Activated CD4-positive, alpha-beta T cell treated with anti-CD3 and anti-CD28 coated beads for 36 hours (primary cell): ENCODE results near the gene HMSD. TPM values are rescaled to one million over a fixed set of nuclear protein-coding genes. Genes with fewer than 3 reads are reported as not detected.
A peak's percentile ranks its signal among the peaks of the same experiment; 100 is the strongest.

Experiments
- ATAC-seq: fragments of 200-7000 bp; cut with Tn5 transposase; one replicate; pipeline ENCODE4 v1.10.0; 2021; ENCODE audit warnings: mild to moderate bottlenecking, moderate library complexity
- CTCF ChIA-PET: fragments of 350-600 bp; sonication (Branson Sonifier 250); formaldehyde crosslinking; loops from one replicate; lab custom pipeline; 2021; ENCODE audit warnings: antibody characterized with exemption; lab: Charles Lee
- POLR2A ChIA-PET: fragments of 350-600 bp; sonication (Branson Sonifier 250); formaldehyde crosslinking; loops from one replicate; lab custom pipeline; 2021; ENCODE audit warnings: antibody characterized with exemption, inconsistent platforms; lab: Charles Lee
- DNase-seq: peaks from one replicate; pipeline ENCODE4 v3.0.0-alpha.2; 2020
- H3K27ac Mint-ChIP-seq: one replicate; pipeline ENCODE4 v1.8.0; 2021; ENCODE audit warnings: mixed read lengths
- H3K27me3 Mint-ChIP-seq: one replicate; pipeline ENCODE4 v1.8.0; 2021; ENCODE audit warnings: mixed read lengths
- H3K36me3 Mint-ChIP-seq: one replicate; pipeline ENCODE4 v1.8.0; 2021; ENCODE audit warnings: low read depth, mixed read lengths
- H3K4me1 Mint-ChIP-seq: one replicate; pipeline ENCODE4 v1.8.0; 2021; ENCODE audit warnings: mixed read lengths
- H3K4me3 Mint-ChIP-seq: one replicate; pipeline ENCODE4 v1.8.0; 2021; ENCODE audit warnings: mild to moderate bottlenecking, moderate library complexity, mixed read lengths
- H3K9me3 Mint-ChIP-seq: one replicate; pipeline ENCODE4 v1.8.0; 2021; ENCODE audit warnings: low read depth, mixed read lengths
- intact Hi-C, 2 experiments: fragments of 100-400 bp; cut with DNase I in 1 of 2; cut with micrococcal nuclease in 1 of 2; formaldehyde crosslinking; loops; one replicate each; pipeline versions ENCODE4 v1.14.2 to v1.15.1; 2022 to 2024; cut with DNase I, micrococcal nuclease
- total RNA-seq, 2 experiments: library from RNA; stranded (reverse); gene quantifications; one replicate each; pipeline ENCODE4 v1.2.3, GENCODE V29; 2021

The HMSD gene
- total RNA-seq = 10 to 100 TPM; 18.8 to 26.7 TPM

GRCh38 chr18:63949068-63949737 lies at the start of gene HMSD:
Gene HMSD (plus strand): TSS chr18:63949301. CDS start chr18:63953456, 4,155 bp downstream.
- H3K4me1 Mint-ChIP-seq = peaks cover 43% of the 10 kb centered on the region
- peaks cover 27% of the 10 kb centered on the region for H3K27me3 Mint-ChIP-seq
- peaks cover 5% of the 10 kb centered on the region for H3K36me3 Mint-ChIP-seq
- intact Hi-C loops = loop anchor here in 1 of 2 experiments (5.0 kb wide), 1 partner anchor 67 kb away; no protein-coding TSS in a partner anchor
- H3K4me3 Mint-ChIP-seq = peak within 1 kb of the TSS; percentile 77
- ChIA-PET POLR2A (no interaction called here), CTCF (interaction anchor here (0.8 kb wide), 1 partner anchor 47 kb away, joined by 3 read pairs; no protein-coding TSS in a partner anchor)
- peak within 1 kb of the TSS; percentile 86 for H3K27ac Mint-ChIP-seq
- ATAC-seq = peak; percentile 87
- DNase-seq = peak; percentile 87
- H3K9me3 Mint-ChIP-seq = peaks cover 5% of the 10 kb centered on the region

- H3K4me3 Mint-ChIP-seq = no peak overlapping the region
- peaks cover 3% of the 10 kb centered on the region for H3K4me1 Mint-ChIP-seq
- POLR2A ChIA-PET = no interaction called here
- H3K36me3 Mint-ChIP-seq = no peaks in the 10 kb centered on the region
- H3K27me3 Mint-ChIP-seq = peaks cover 12% of the 10 kb centered on the region
- CTCF ChIA-PET = no interaction called here
- H3K9me3 Mint-ChIP-seq = peaks cover 2% of the 10 kb centered on the region
- H3K27ac Mint-ChIP-seq = no peak overlapping the region
- intact Hi-C loops = no loop called here
- DNase-seq (no peak), ATAC-seq (no peak)
Observed at GRCh38 chr18:63903851-63904570, 45.1 kb upstream of the HMSD start.

GRCh38 chr18:63904694-63905093 lies 44.4 kb upstream of the HMSD start:
- Mint-ChIP-seq H3K27me3 (peaks cover 12% of the 10 kb centered on the region), H3K9me3 (peaks cover 2% of the 10 kb centered on the region), H3K36me3 (no peaks in the 10 kb centered on the region), H3K4me3 (no peak overlapping the region), H3K4me1 (peaks cover 3% of the 10 kb centered on the region), H3K27ac (no peak overlapping the region)
- ChIA-PET CTCF (no interaction called here), POLR2A (no interaction called here)
- DNase-seq (no peak), ATAC-seq (no peak)
- intact Hi-C loops = no loop called here

- ChIA-PET POLR2A (no interaction called here), CTCF (no interaction called here)
- ATAC-seq (no peak), DNase-seq (no peak)
- H3K4me1 Mint-ChIP-seq = peaks cover 3% of the 10 kb centered on the region
- intact Hi-C loops = no loop called here
- peaks cover 10% of the 10 kb centered on the region for H3K27me3 Mint-ChIP-seq
- no peak overlapping the region for H3K27ac Mint-ChIP-seq
- H3K4me3 Mint-ChIP-seq = no peak overlapping the region
- no peaks in the 10 kb centered on the region for H3K36me3 Mint-ChIP-seq
- H3K9me3 Mint-ChIP-seq = peaks cover 2% of the 10 kb centered on the region
Observed at GRCh38 chr18:63905361-63905760, 43.7 kb upstream of the HMSD start.

- peaks cover 3% of the 10 kb centered on the region for H3K4me1 Mint-ChIP-seq
- H3K9me3 Mint-ChIP-seq = peaks cover 2% of the 10 kb centered on the region
- no peak for DNase-seq
- POLR2A ChIA-PET = no interaction called here
- CTCF ChIA-PET = no interaction called here
- no peak overlapping the region for H3K4me3 Mint-ChIP-seq
- intact Hi-C loops = no loop called here
- no peak overlapping the region for H3K27ac Mint-ChIP-seq
- no peak for ATAC-seq
- no peaks in the 10 kb centered on the region for H3K36me3 Mint-ChIP-seq
- peaks cover 10% of the 10 kb centered on the region for H3K27me3 Mint-ChIP-seq
Observed at GRCh38 chr18:63906056-63906455, 43.0 kb upstream of the HMSD start.

GRCh38 chr18:63907664-63908063 lies 41.4 kb upstream of the HMSD start, which contains the start of gene SERPINB10:
Gene SERPINB10 (plus strand): TSS chr18:63907958. CDS start chr18:63915511, 7,553 bp downstream.
- Mint-ChIP-seq H3K27me3 (peaks cover 14% of the 10 kb centered on the region), H3K4me3 (no peak within 1 kb of the TSS), H3K36me3 (no peaks in the 10 kb centered on the region), H3K27ac (no peak within 1 kb of the TSS), H3K4me1 (peaks cover 3% of the 10 kb centered on the region), H3K9me3 (peaks cover 2% of the 10 kb centered on the region)
- CTCF ChIA-PET = interaction anchor here (0.6 to 1.3 kb wide), 3 partner anchors 9 to 681 kb away, joined by 3 read pairs; no protein-coding TSS in a partner anchor
- ATAC-seq = no peak
- intact Hi-C loops = no loop called here
- no peak for DNase-seq
- POLR2A ChIA-PET = no interaction called here

- ChIA-PET CTCF (interaction anchor here (1.0 to 1.3 kb wide), 2 partner anchors 11 to 42 kb away, joined by 3 read pairs; no protein-coding TSS in a partner anchor), POLR2A (no interaction called here)
- Mint-ChIP-seq H3K27me3 (peaks cover 20% of the 10 kb centered on the region), H3K36me3 (no peaks in the 10 kb centered on the region), H3K4me3 (no peak overlapping the region), H3K4me1 (peaks cover 3% of the 10 kb centered on the region), H3K9me3 (peaks cover 2% of the 10 kb centered on the region), H3K27ac (no peak overlapping the region)
- no peak for DNase-seq
- ATAC-seq = peak; percentile 42
- intact Hi-C loops = no loop called here
Observed at GRCh38 chr18:63908858-63909257, 40.2 kb upstream of the HMSD start.

GRCh38 chr18:63909870-63910269 lies 39.2 kb upstream of the HMSD start:
- peaks cover 2% of the 10 kb centered on the region for H3K9me3 Mint-ChIP-seq
- H3K4me3 Mint-ChIP-seq = no peak overlapping the region
- H3K27ac Mint-ChIP-seq = no peak overlapping the region
- no peaks in the 10 kb centered on the region for H3K36me3 Mint-ChIP-seq
- peaks cover 24% of the 10 kb centered on the region for H3K27me3 Mint-ChIP-seq
- intact Hi-C loops = no loop called here
- CTCF ChIA-PET = interaction anchor here (1.2 kb wide), 1 partner anchor 38 kb away, joined by 4 read pairs; no protein-coding TSS in a partner anchor
- DNase-seq = no peak
- POLR2A ChIA-PET = no interaction called here
- peaks cover 3% of the 10 kb centered on the region for H3K4me1 Mint-ChIP-seq
- peak; percentile 33 for ATAC-seq

- Mint-ChIP-seq H3K9me3 (no peaks in the 10 kb centered on the region), H3K27ac (no peak overlapping the region), H3K36me3 (no peaks in the 10 kb centered on the region), H3K4me3 (no peak overlapping the region), H3K27me3 (peaks cover 31% of the 10 kb centered on the region), H3K4me1 (no peaks in the 10 kb centered on the region)
- POLR2A ChIA-PET = interaction anchor here (1.3 kb wide), 1 partner anchor 17 kb away, joined by 4 read pairs; no protein-coding TSS in a partner anchor
- ATAC-seq (no peak), DNase-seq (no peak)
- intact Hi-C loops = no loop called here
- CTCF ChIA-PET = no interaction called here
Observed at GRCh38 chr18:63917817-63918216, 31.3 kb upstream of the HMSD start.

- H3K36me3 Mint-ChIP-seq = no peaks in the 10 kb centered on the region
- DNase-seq (no peak), ATAC-seq (no peak)
- peaks cover 39% of the 10 kb centered on the region for H3K27me3 Mint-ChIP-seq
- no peaks in the 10 kb centered on the region for H3K9me3 Mint-ChIP-seq
- intact Hi-C loops = no loop called here
- POLR2A ChIA-PET = no interaction called here
- H3K4me1 Mint-ChIP-seq = no peaks in the 10 kb centered on the region
- H3K4me3 Mint-ChIP-seq = no peak overlapping the region
- no peak overlapping the region for H3K27ac Mint-ChIP-seq
- CTCF ChIA-PET = interaction anchor here (0.6 to 2.9 kb wide), 4 partner anchors 9 to 19 kb away, joined by 3 to 10 read pairs (median 4); no protein-coding TSS in a partner anchor
Observed at GRCh38 chr18:63922049-63922448, 27.1 kb upstream of the HMSD start.

GRCh38 chr18:63924551-63924950 lies 24.6 kb upstream of the HMSD start:
- Mint-ChIP-seq H3K27me3 (peaks cover 31% of the 10 kb centered on the region), H3K27ac (no peak overlapping the region), H3K4me1 (no peaks in the 10 kb centered on the region), H3K36me3 (no peaks in the 10 kb centered on the region), H3K9me3 (no peaks in the 10 kb centered on the region), H3K4me3 (no peak overlapping the region)
- no peak for ATAC-seq
- ChIA-PET CTCF (no interaction called here), POLR2A (no interaction called here)
- no peak for DNase-seq
- intact Hi-C loops = no loop called here
